ENCODE data around the gene TAAR1.
"Not testable (repeated sequence)": the region's sequence is repeated elsewhere in the genome, so short reads cannot be mapped to it uniquely, and the experiment has no call there.

The TAAR1 gene, protein sequence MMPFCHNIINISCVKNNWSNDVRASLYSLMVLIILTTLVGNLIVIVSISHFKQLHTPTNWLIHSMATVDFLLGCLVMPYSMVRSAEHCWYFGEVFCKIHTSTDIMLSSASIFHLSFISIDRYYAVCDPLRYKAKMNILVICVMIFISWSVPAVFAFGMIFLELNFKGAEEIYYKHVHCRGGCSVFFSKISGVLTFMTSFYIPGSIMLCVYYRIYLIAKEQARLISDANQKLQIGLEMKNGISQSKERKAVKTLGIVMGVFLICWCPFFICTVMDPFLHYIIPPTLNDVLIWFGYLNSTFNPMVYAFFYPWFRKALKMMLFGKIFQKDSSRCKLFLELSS

GRCh38 chr6:132659082-132659481 lies at the start of gene TAAR1:
Gene TAAR1 (minus strand): TSS chr6:132659182. CDS start chr6:132646003, 13,179 bp downstream.
- TF ChIP-seq SUZ12 (IDR thresholded peaks at IDR 0.05) (no peak), HDGF (IDR thresholded peaks at IDR 0.05; ENCODE audit: borderline replicate concordance) (no peak), L3MBTL2 (conservative IDR thresholded peaks at IDR 0.05) (no peak), BHLHE40 (IDR thresholded peaks at IDR 0.05; ENCODE audit: borderline replicate concordance) (no peak), ELF4 (IDR thresholded peaks at IDR 0.05) (no peak), ARNT (IDR thresholded peaks at IDR 0.05) (no peak), ZNF384 (IDR thresholded peaks at IDR 0.05) (no peak), SP1 (IDR thresholded peaks at IDR 0.05) (no peak), NFRKB (IDR thresholded peaks at IDR 0.05) (no peak), LEF1 (IDR thresholded peaks at IDR 0.05; ENCODE audit: borderline replicate concordance) (no peak), FOXM1 (IDR thresholded peaks at IDR 0.05; ENCODE audit: borderline replicate concordance) (no peak), PKNOX1 (IDR thresholded peaks at IDR 0.05) (no peak), FOXK2 (IDR thresholded peaks at IDR 0.05) (no peak), FOXA1 (IDR thresholded peaks at IDR 0.05) (no peak), TARDBP (IDR thresholded peaks at IDR 0.05) (no peak)
- ChIA-PET CTCF (interaction anchor here (0.7 kb wide), 1 partner anchor 9 kb away, joined by 3 read pairs; no protein-coding TSS in a partner anchor), POLR2A (no interaction called here)
- DNase-seq (ENCODE audit: extremely low spot score): no peak

DNA sequence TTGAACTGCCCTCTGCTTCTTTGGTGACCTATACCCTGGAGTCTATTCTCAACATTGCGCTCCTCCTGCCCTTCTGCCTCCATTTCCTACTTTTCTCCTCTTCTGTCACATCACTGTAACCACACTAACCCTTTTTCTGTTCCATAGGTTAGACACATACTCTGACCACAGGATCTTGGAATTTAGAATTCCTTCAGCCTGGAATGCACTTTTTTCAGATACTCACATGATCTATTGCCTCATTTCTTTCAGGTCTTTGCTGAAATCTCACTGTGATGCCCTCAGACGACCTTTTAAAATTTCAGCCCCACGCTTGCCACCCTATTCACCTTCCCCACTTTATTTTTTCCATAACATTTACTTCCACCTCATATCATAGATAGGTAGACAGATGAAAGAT lies 49.8 kb upstream of the TAAR1 start:
- ChIA-PET CTCF (no interaction called here), POLR2A (no interaction called here)
- DNase-seq (ENCODE audit: extremely low spot score): no peak
- TF ChIP-seq FOXM1 (IDR thresholded peaks at IDR 0.05; ENCODE audit: borderline replicate concordance) (no peak), TARDBP (IDR thresholded peaks at IDR 0.05) (no peak), FOXK2 (IDR thresholded peaks at IDR 0.05) (no peak), CTBP1 (IDR thresholded peaks at IDR 0.05; ENCODE audit: borderline replicate concordance) (no peak), SP1 (IDR thresholded peaks at IDR 0.05) (no peak), L3MBTL2 (conservative IDR thresholded peaks at IDR 0.05) (no peak), LEF1 (IDR thresholded peaks at IDR 0.05; ENCODE audit: borderline replicate concordance) (no peak), SUZ12 (IDR thresholded peaks at IDR 0.05) (no peak), NFRKB (IDR thresholded peaks at IDR 0.05) (no peak)

GRCh38 chr6:132708002-132708401 lies 49.0 kb upstream of the TAAR1 start:
- DNase-seq (ENCODE audit: extremely low spot score): no peak
- TF ChIP-seq FOXM1 (IDR thresholded peaks at IDR 0.05; ENCODE audit: borderline replicate concordance) (no peak), LEF1 (IDR thresholded peaks at IDR 0.05; ENCODE audit: borderline replicate concordance) (no peak), SP1 (IDR thresholded peaks at IDR 0.05) (no peak), L3MBTL2 (conservative IDR thresholded peaks at IDR 0.05) (no peak), ARNT (IDR thresholded peaks at IDR 0.05) (no peak), SUZ12 (IDR thresholded peaks at IDR 0.05) (no peak), TARDBP (IDR thresholded peaks at IDR 0.05) (no peak), HDGF (IDR thresholded peaks at IDR 0.05; ENCODE audit: borderline replicate concordance) (no peak), FOXA1 (IDR thresholded peaks at IDR 0.05) (no peak)
- ChIA-PET POLR2A (no interaction called here), CTCF (no interaction called here)

DNA sequence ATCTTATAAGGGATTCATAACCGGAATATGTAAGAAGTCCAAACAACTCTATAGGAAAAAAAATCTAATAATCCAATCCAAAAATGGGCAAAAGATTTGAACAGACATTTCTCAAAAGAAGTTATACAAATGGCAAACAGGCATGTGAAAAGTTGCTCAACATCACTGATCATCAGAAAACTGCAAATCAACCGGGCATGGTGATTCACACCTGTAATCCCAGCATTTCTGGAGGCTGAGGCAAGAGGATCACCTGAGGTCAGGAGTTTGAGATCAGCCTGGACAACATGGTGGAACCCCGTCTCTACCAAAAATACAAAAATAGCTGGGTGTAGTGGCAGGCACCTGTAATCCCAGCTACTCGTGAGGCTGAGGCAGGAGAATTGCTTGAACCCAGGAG lies 47.8 kb upstream of the TAAR1 start:
- DNase-seq (ENCODE audit: extremely low spot score); CTCF ChIA-PET; POLR2A ChIA-PET: not testable (repeated sequence)

DNA sequence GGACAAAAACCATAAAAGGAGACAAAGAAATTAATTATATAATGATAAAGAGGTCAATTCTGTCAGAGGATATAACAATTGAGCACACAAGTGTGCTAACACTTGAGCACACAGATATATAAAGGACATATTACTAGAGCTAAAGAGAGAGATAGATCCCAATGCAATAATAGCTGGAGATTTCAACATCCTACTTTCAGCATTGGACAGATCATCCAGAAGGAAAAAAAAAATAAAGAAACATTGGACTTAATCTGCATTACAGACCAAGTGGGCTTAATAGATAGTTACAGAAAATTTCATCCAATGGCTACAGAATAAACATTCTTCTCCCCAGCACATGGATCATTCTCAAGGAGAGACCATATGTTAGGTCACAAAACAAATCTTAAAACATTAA lies 45.0 kb upstream of the TAAR1 start:
- POLR2A ChIA-PET: no interaction called here
- TF ChIP-seq HDGF (IDR thresholded peaks at IDR 0.05; ENCODE audit: borderline replicate concordance) (no peak), CTBP1 (IDR thresholded peaks at IDR 0.05; ENCODE audit: borderline replicate concordance) (no peak), FOXM1 (IDR thresholded peaks at IDR 0.05; ENCODE audit: borderline replicate concordance) (no peak), ELF4 (IDR thresholded peaks at IDR 0.05) (no peak), SP1 (IDR thresholded peaks at IDR 0.05) (no peak), TARDBP (IDR thresholded peaks at IDR 0.05) (no peak), ARNT (IDR thresholded peaks at IDR 0.05) (no peak), SUZ12 (IDR thresholded peaks at IDR 0.05) (no peak), NFRKB (IDR thresholded peaks at IDR 0.05) (no peak), BHLHE40 (IDR thresholded peaks at IDR 0.05; ENCODE audit: borderline replicate concordance) (no peak), L3MBTL2 (conservative IDR thresholded peaks at IDR 0.05) (no peak)
- DNase-seq (ENCODE audit: extremely low spot score): no peak
- CTCF ChIA-PET: no interaction called here

DNA sequence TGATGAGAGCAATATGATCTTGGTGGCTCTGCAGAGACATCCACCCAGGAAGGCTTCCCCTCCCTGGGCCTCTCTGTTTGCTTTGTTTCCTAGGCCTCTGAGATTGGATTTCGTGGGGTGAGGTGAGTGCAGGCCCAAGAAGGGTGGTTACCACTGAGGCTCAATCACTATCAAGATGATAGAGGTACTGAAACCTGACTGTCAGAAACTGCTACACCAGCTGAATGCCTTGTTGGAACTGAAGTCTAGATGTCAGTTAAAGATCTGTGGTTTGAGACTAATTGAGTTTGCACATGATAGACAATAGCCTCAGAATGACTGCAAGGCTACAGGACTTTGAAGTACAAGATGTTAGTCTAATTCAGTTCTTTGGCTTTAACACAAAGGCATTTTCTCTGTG lies 39.6 kb upstream of the TAAR1 start:
- POLR2A ChIA-PET: no interaction called here
- CTCF ChIA-PET: no interaction called here
- no peak for DNase-seq (ENCODE audit: extremely low spot score)
- TF ChIP-seq HDGF (IDR thresholded peaks at IDR 0.05; ENCODE audit: borderline replicate concordance) (no peak), ZNF384 (IDR thresholded peaks at IDR 0.05) (no peak), SP1 (IDR thresholded peaks at IDR 0.05) (no peak), ARNT (IDR thresholded peaks at IDR 0.05) (no peak), L3MBTL2 (conservative IDR thresholded peaks at IDR 0.05) (no peak), ELF4 (IDR thresholded peaks at IDR 0.05) (no peak), SUZ12 (IDR thresholded peaks at IDR 0.05) (no peak), FOXM1 (IDR thresholded peaks at IDR 0.05; ENCODE audit: borderline replicate concordance) (no peak), PKNOX1 (IDR thresholded peaks at IDR 0.05) (no peak), BHLHE40 (IDR thresholded peaks at IDR 0.05; ENCODE audit: borderline replicate concordance) (no peak), CTBP1 (IDR thresholded peaks at IDR 0.05; ENCODE audit: borderline replicate concordance) (no peak), TARDBP (IDR thresholded peaks at IDR 0.05) (no peak), LEF1 (IDR thresholded peaks at IDR 0.05; ENCODE audit: borderline replicate concordance) (no peak), FOXA1 (IDR thresholded peaks at IDR 0.05) (no peak), NFRKB (IDR thresholded peaks at IDR 0.05) (no peak), FOXK2 (IDR thresholded peaks at IDR 0.05) (no peak)

DNA sequence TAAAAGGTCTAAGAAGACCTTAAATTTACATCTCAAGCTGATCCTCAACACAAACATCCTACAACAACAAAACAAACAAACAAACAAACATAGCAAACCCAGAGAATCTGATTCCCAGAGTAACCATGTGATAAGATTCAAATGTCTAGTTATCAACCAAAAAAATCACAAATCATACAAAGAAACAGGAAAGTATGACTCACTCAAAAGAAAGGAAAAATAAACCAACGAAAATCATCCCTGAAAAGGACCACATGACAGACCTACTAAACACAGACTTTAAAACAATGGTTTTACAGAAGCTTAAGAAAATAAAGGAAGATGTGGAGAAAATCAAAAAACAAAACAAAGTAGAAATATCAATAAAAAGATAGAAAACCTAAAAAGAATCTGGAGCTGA lies 36.8 kb upstream of the TAAR1 start:
- CTCF ChIA-PET: no interaction called here
- TF ChIP-seq NFRKB (IDR thresholded peaks at IDR 0.05) (no peak), L3MBTL2 (conservative IDR thresholded peaks at IDR 0.05) (no peak), BHLHE40 (IDR thresholded peaks at IDR 0.05; ENCODE audit: borderline replicate concordance) (no peak), FOXK2 (IDR thresholded peaks at IDR 0.05) (no peak)
- DNase-seq (ENCODE audit: extremely low spot score): no peak
- POLR2A ChIA-PET: no interaction called here
